ENCODE results near the gene GOLGA6B.
"Not testable (repeated sequence)": the region's sequence is repeated elsewhere in the genome, so short reads cannot be mapped to it uniquely, and the experiment has no call there.

The GOLGA6B gene

GRCh38 chr15:72614810-72615532 lies 39.5 kb upstream of the GOLGA6B start:
- H3K79me1 ChIP-seq (ENCODE audit: low read length): no peaks in the 10 kb centered on the region
- H3K4me3 ChIP-seq (ENCODE audit: low read length): no peak overlapping the region
- no peaks in the 10 kb centered on the region for H3K36me3 ChIP-seq (ENCODE audit: control insufficient read depth, insufficient read depth, low read length)
- H2BK5ac ChIP-seq (ENCODE audit: low read length): no peak overlapping the region
- no peaks in the 10 kb centered on the region for H3K79me2 ChIP-seq (ENCODE audit: control insufficient read depth, insufficient read depth, low read length)
- H3K4ac ChIP-seq (ENCODE audit: low read depth, low read length): no peak overlapping the region
- no peak overlapping the region for H3K56ac ChIP-seq (ENCODE audit: low read length)
- H4K8ac ChIP-seq (ENCODE audit: low read depth, low read length): no peak overlapping the region
- no peaks in the 10 kb centered on the region for H3K27me3 ChIP-seq (ENCODE audit: insufficient read depth, low read length, poor library complexity)
- H4K5ac ChIP-seq (ENCODE audit: low read length): no peak overlapping the region
- H2BK120ac ChIP-seq (ENCODE audit: low read depth, low read length): no peak overlapping the region
- no peak for DNase-seq
- H3K23ac ChIP-seq (ENCODE audit: low read length): no peak overlapping the region
- H2BK15ac ChIP-seq (replicated peaks; ENCODE audit: low read depth): no peak overlapping the region
- no peak overlapping the region for H3K18ac ChIP-seq (ENCODE audit: low read length)
- no peak overlapping the region for H2AK5ac ChIP-seq (ENCODE audit: low read length)
- peaks cover 2% of the 10 kb centered on the region for H3K4me1 ChIP-seq (ENCODE audit: control insufficient read depth, low read depth, low read length)
- no peak overlapping the region for H3K4me2 ChIP-seq (ENCODE audit: low read length)
- WGBS (ENCODE audit: extremely low coverage, insufficient coverage, low lambda C conversion rate): no CpG with 5 or more reads among the region's 3 CpGs
- H3K27ac ChIP-seq (ENCODE audit: low read depth, low read length): no peak overlapping the region
- no peak overlapping the region for H3K9ac ChIP-seq (ENCODE audit: low read length)

GRCh38 chr15:72615533-72616233 lies 38.8 kb upstream of the GOLGA6B start:
- not testable (repeated sequence) for H3K79me2 ChIP-seq (ENCODE audit: control insufficient read depth, insufficient read depth, low read length); H4K5ac ChIP-seq (ENCODE audit: low read length); H3K9ac ChIP-seq (ENCODE audit: low read length); H3K4me1 ChIP-seq (ENCODE audit: control insufficient read depth, low read depth, low read length); H2BK15ac ChIP-seq (replicated peaks; ENCODE audit: low read depth); H3K79me1 ChIP-seq (ENCODE audit: low read length); H2BK5ac ChIP-seq (ENCODE audit: low read length); H3K4me3 ChIP-seq (ENCODE audit: low read length); H3K27me3 ChIP-seq (ENCODE audit: insufficient read depth, low read length, poor library complexity); H3K23ac ChIP-seq (ENCODE audit: low read length); H2AK5ac ChIP-seq (ENCODE audit: low read length); H3K36me3 ChIP-seq (ENCODE audit: control insufficient read depth, insufficient read depth, low read length); H3K4ac ChIP-seq (ENCODE audit: low read depth, low read length); H4K8ac ChIP-seq (ENCODE audit: low read depth, low read length); H3K27ac ChIP-seq (ENCODE audit: low read depth, low read length); H3K4me2 ChIP-seq (ENCODE audit: low read length); H2BK120ac ChIP-seq (ENCODE audit: low read depth, low read length); H3K18ac ChIP-seq (ENCODE audit: low read length)
- peak; percentile 34 for DNase-seq
- WGBS (ENCODE audit: extremely low coverage, insufficient coverage, low lambda C conversion rate): no CpG with 5 or more reads among the region's 7 CpGs
- peak overlapping the region; percentile 15 for H3K56ac ChIP-seq (ENCODE audit: low read length)

- no peak overlapping the region for H2BK120ac ChIP-seq (ENCODE audit: low read depth, low read length)
- H2BK5ac ChIP-seq (ENCODE audit: low read length): no peak overlapping the region
- DNase-seq: no peak
- H3K79me2 ChIP-seq (ENCODE audit: control insufficient read depth, insufficient read depth, low read length): no peaks in the 10 kb centered on the region
- H3K4ac ChIP-seq (ENCODE audit: low read depth, low read length): no peak overlapping the region
- H3K4me1 ChIP-seq (ENCODE audit: control insufficient read depth, low read depth, low read length): peaks cover 2% of the 10 kb centered on the region
- no peak overlapping the region for H3K27ac ChIP-seq (ENCODE audit: low read depth, low read length)
- no peak overlapping the region for H2AK5ac ChIP-seq (ENCODE audit: low read length)
- no CpG with 5 or more reads among the region's 10 CpGs for WGBS (ENCODE audit: extremely low coverage, insufficient coverage, low lambda C conversion rate)
- H3K18ac ChIP-seq (ENCODE audit: low read length): no peak overlapping the region
- no peaks in the 10 kb centered on the region for H3K27me3 ChIP-seq (ENCODE audit: insufficient read depth, low read length, poor library complexity)
- no peak overlapping the region for H3K4me3 ChIP-seq (ENCODE audit: low read length)
- H2BK15ac ChIP-seq (replicated peaks; ENCODE audit: low read depth): no peak overlapping the region
- H3K36me3 ChIP-seq (ENCODE audit: control insufficient read depth, insufficient read depth, low read length): no peaks in the 10 kb centered on the region
- no peaks in the 10 kb centered on the region for H3K79me1 ChIP-seq (ENCODE audit: low read length)
- H4K8ac ChIP-seq (ENCODE audit: low read depth, low read length): no peak overlapping the region
- no peak overlapping the region for H3K23ac ChIP-seq (ENCODE audit: low read length)
- no peak overlapping the region for H3K9ac ChIP-seq (ENCODE audit: low read length)
- no peak overlapping the region for H4K5ac ChIP-seq (ENCODE audit: low read length)
- H3K4me2 ChIP-seq (ENCODE audit: low read length): no peak overlapping the region
- no peak overlapping the region for H3K56ac ChIP-seq (ENCODE audit: low read length)
Observed at GRCh38 chr15:72616491-72617210, 37.8 kb upstream of the GOLGA6B start.

- not testable (repeated sequence) for H3K4me2 ChIP-seq (ENCODE audit: low read length); H3K79me2 ChIP-seq (ENCODE audit: control insufficient read depth, insufficient read depth, low read length); H2AK5ac ChIP-seq (ENCODE audit: low read length); H3K27ac ChIP-seq (ENCODE audit: low read depth, low read length); H3K9ac ChIP-seq (ENCODE audit: low read length); H3K23ac ChIP-seq (ENCODE audit: low read length); H3K56ac ChIP-seq (ENCODE audit: low read length); H3K4me1 ChIP-seq (ENCODE audit: control insufficient read depth, low read depth, low read length); H4K5ac ChIP-seq (ENCODE audit: low read length); H3K79me1 ChIP-seq (ENCODE audit: low read length); H2BK120ac ChIP-seq (ENCODE audit: low read depth, low read length); H4K8ac ChIP-seq (ENCODE audit: low read depth, low read length); H3K36me3 ChIP-seq (ENCODE audit: control insufficient read depth, insufficient read depth, low read length); H3K4ac ChIP-seq (ENCODE audit: low read depth, low read length); DNase-seq; H3K4me3 ChIP-seq (ENCODE audit: low read length); H3K18ac ChIP-seq (ENCODE audit: low read length); H2BK5ac ChIP-seq (ENCODE audit: low read length); H2BK15ac ChIP-seq (replicated peaks; ENCODE audit: low read depth); H3K27me3 ChIP-seq (ENCODE audit: insufficient read depth, low read length, poor library complexity)
- WGBS (ENCODE audit: extremely low coverage, insufficient coverage, low lambda C conversion rate): no CpG with 5 or more reads among the region's 4 CpGs
Observed at GRCh38 chr15:72623854-72624253, 30.6 kb upstream of the GOLGA6B start.

- H2AK5ac ChIP-seq (ENCODE audit: low read length); H3K18ac ChIP-seq (ENCODE audit: low read length); DNase-seq; H3K27me3 ChIP-seq (ENCODE audit: insufficient read depth, low read length, poor library complexity); H3K56ac ChIP-seq (ENCODE audit: low read length); H4K8ac ChIP-seq (ENCODE audit: low read depth, low read length); H4K5ac ChIP-seq (ENCODE audit: low read length); H3K79me1 ChIP-seq (ENCODE audit: low read length); H3K4me1 ChIP-seq (ENCODE audit: control insufficient read depth, low read depth, low read length); H3K23ac ChIP-seq (ENCODE audit: low read length); H3K9ac ChIP-seq (ENCODE audit: low read length); H3K36me3 ChIP-seq (ENCODE audit: control insufficient read depth, insufficient read depth, low read length); H3K79me2 ChIP-seq (ENCODE audit: control insufficient read depth, insufficient read depth, low read length); H2BK120ac ChIP-seq (ENCODE audit: low read depth, low read length); H3K4me3 ChIP-seq (ENCODE audit: low read length); H3K4ac ChIP-seq (ENCODE audit: low read depth, low read length); H2BK5ac ChIP-seq (ENCODE audit: low read length); H3K4me2 ChIP-seq (ENCODE audit: low read length); H3K27ac ChIP-seq (ENCODE audit: low read depth, low read length); H2BK15ac ChIP-seq (replicated peaks; ENCODE audit: low read depth): not testable (repeated sequence)
- no CpG with 5 or more reads among the region's 3 CpGs for WGBS (ENCODE audit: extremely low coverage, insufficient coverage, low lambda C conversion rate)
Observed at GRCh38 chr15:72626153-72626552, 28.3 kb upstream of the GOLGA6B start.
